ENCODE measurements around the gene NCOA5.
A peak's percentile ranks its signal among the peaks of the same experiment; 100 is the strongest.

The NCOA5 gene

DNA sequence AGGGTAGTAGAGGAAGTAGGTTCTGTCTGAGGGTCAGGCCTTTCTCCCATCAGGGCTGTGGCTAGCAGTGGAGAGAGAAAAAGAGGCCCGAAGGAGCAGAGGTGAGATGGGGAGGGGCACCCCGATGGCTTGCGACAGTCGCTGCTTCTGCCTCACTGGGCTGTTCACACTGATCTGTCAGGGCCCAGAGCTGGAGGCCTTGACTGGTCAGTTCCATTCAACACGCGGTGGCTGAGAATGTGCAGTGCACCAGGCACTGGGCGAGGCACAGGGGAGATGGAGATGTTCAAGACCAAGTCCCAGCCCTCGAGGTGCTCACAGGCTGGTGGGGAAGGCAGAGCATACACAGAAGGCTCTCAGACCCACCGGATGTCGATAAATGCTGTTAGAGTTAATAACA, 39.3 kb downstream of the NCOA5 start:
- no peak overlapping the region for H3K27ac ChIP-seq (ENCODE audit: extremely low read depth, low read depth, low read length)
- no peaks in the 10 kb centered on the region for H3K9me3 ChIP-seq (ENCODE audit: control insufficient read depth, insufficient read depth, low read depth, low read length)
- no peak for TF ChIP-seq ZBTB49 (tag by site-specific recombination; IDR thresholded peaks at IDR 0.05; ENCODE audit: low read depth)
- TF ChIP-seq ZNF175 (tag by site-specific recombination; IDR thresholded peaks at IDR 0.05): no peak
- no peak for TF ChIP-seq REPIN1 (tag by site-specific recombination; IDR thresholded peaks at IDR 0.05; ENCODE audit: low read depth)
- TF ChIP-seq AEBP2 (tag by site-specific recombination; IDR thresholded peaks at IDR 0.05; ENCODE audit: borderline replicate concordance): no peak
- no peak for TF ChIP-seq ZNF23 (tag by site-specific recombination; IDR thresholded peaks at IDR 0.05; ENCODE audit: borderline replicate concordance)
- no peak for TF ChIP-seq SCRT2 (tag by site-specific recombination; IDR thresholded peaks at IDR 0.05)
- ChIA-PET POLR2A (no interaction called here), CTCF (interaction anchor here (2.2 kb wide), 1 partner anchor 37 kb away, joined by 8 read pairs; no protein-coding TSS in a partner anchor)
- H3K36me3 ChIP-seq (ENCODE audit: control insufficient read depth in 2 of 2, insufficient read depth in 1 of 2, low read length in 2 of 2): no peaks in the 10 kb centered on the region
- no peak overlapping the region for H3K4me3 ChIP-seq (ENCODE audit: low read depth, low read length)
- no peaks in the 10 kb centered on the region for H3K4me1 ChIP-seq (ENCODE audit: control insufficient read depth, insufficient read depth, low read length)

- Histone ChIP-seq H3K4me1 (ENCODE audit: control insufficient read depth, insufficient read depth, low read length) (no peaks in the 10 kb centered on the region), H3K36me3 (ENCODE audit: control insufficient read depth in 2 of 2, insufficient read depth in 1 of 2, low read length in 2 of 2) (no peaks in the 10 kb centered on the region), H3K9me3 (ENCODE audit: control insufficient read depth, insufficient read depth, low read depth, low read length) (no peaks in the 10 kb centered on the region), H3K4me3 (ENCODE audit: low read depth, low read length) (no peak overlapping the region), H3K27ac (ENCODE audit: extremely low read depth, low read depth, low read length) (no peak overlapping the region)
- POLR2A ChIA-PET: no interaction called here
- no peak for TF ChIP-seq BCL11B (tag by site-specific recombination; IDR thresholded peaks at IDR 0.05; ENCODE audit: low read depth)
- no peak for TF ChIP-seq ZNF416 (tag by site-specific recombination; IDR thresholded peaks at IDR 0.05)
- CTCF ChIA-PET: interaction anchor here (2.2 kb wide), 1 partner anchor 36 kb away, joined by 8 read pairs; no protein-coding TSS in a partner anchor
Observed at GRCh38 chr20:46049815-46050214, 39.9 kb downstream of the NCOA5 start.

GRCh38 chr20:46049190-46049589, 40.6 kb downstream of the NCOA5 start:
- peak; percentile 60 for TF ChIP-seq EGR2 (tag by site-specific recombination; IDR thresholded peaks at IDR 0.05; ENCODE audit: low read depth)
- no peak for TF ChIP-seq ZNF274 (IDR thresholded peaks at IDR 0.05; ENCODE audit: low read length)
- no peak for TF ChIP-seq ZNF274 (tag by site-specific recombination; IDR thresholded peaks at IDR 0.05; ENCODE audit: borderline replicate concordance)
- no peaks in the 10 kb centered on the region for H3K36me3 ChIP-seq (ENCODE audit: control insufficient read depth in 2 of 2, insufficient read depth in 1 of 2, low read length in 2 of 2)
- no peak overlapping the region for H3K27ac ChIP-seq (ENCODE audit: extremely low read depth, low read depth, low read length)
- H3K9me3 ChIP-seq (ENCODE audit: control insufficient read depth, insufficient read depth, low read depth, low read length): no peaks in the 10 kb centered on the region
- no peak overlapping the region for H3K4me3 ChIP-seq (ENCODE audit: low read depth, low read length)
- ChIA-PET CTCF (no interaction called here), POLR2A (no interaction called here)
- no peaks in the 10 kb centered on the region for H3K4me1 ChIP-seq (ENCODE audit: control insufficient read depth, insufficient read depth, low read length)

- POLR2A ChIA-PET: no interaction called here
- Histone ChIP-seq H3K4me3 (ENCODE audit: low read depth, low read length) (no peak overlapping the region), H3K36me3 (ENCODE audit: control insufficient read depth in 2 of 2, insufficient read depth in 1 of 2, low read length in 2 of 2) (no peaks in the 10 kb centered on the region), H3K27ac (ENCODE audit: extremely low read depth, low read depth, low read length) (no peak overlapping the region), H3K4me1 (ENCODE audit: control insufficient read depth, insufficient read depth, low read length) (no peaks in the 10 kb centered on the region), H3K9me3 (ENCODE audit: control insufficient read depth, insufficient read depth, low read depth, low read length) (no peaks in the 10 kb centered on the region)
- CTCF ChIA-PET: interaction anchor here (0.8 kb wide), 1 partner anchor 253 kb away, joined by 3 read pairs; no protein-coding TSS in a partner anchor
- TF ChIP-seq ZIC2 (tag by site-specific recombination; IDR thresholded peaks at IDR 0.05) (no peak), ZNF311 (tag by site-specific recombination; IDR thresholded peaks at IDR 0.05; ENCODE audit: borderline replicate concordance) (no peak), MYNN (tag by site-specific recombination; IDR thresholded peaks at IDR 0.05; ENCODE audit: borderline replicate concordance) (no peak), ZNF558 (tag by site-specific recombination; IDR thresholded peaks at IDR 0.05) (no peak), ZFP3 (tag by site-specific recombination; IDR thresholded peaks at IDR 0.05; ENCODE audit: low read depth) (no peak)
Observed at GRCh38 chr20:46047821-46048220, 41.9 kb downstream of the NCOA5 start.

All from HEK293 (cell line).